ENCODE measurements around the gene MEGF11. TPM values are rescaled to one million over a fixed set of nuclear protein-coding genes. Genes with fewer than 3 reads are reported as not detected.

MEGF11 gene
- total RNA-seq, 1 experiment from 2014 or later, result 0.02 TPM

DNA sequence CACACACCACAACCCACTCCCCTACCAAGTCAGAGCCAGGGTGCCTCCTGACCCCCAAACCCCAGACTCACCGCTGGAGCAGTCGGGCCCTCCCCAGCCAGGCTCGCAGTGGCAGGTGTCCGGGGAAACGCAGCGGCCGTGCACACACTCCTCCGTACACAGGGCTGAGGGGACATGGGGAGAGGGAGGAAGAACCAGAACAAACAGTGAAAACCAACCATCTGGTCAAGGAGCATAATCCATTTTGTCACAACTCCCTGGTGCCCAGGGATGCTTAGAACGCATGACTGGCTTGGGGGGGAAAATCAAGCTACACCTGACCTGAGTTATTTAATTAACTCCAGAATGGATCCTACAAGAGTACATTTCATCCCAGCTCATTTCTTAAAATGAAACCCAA lies 159.2 kb downstream of the MEGF11 start:
- DNase-seq (ENCODE audit: low read depth), result no peak

DNA sequence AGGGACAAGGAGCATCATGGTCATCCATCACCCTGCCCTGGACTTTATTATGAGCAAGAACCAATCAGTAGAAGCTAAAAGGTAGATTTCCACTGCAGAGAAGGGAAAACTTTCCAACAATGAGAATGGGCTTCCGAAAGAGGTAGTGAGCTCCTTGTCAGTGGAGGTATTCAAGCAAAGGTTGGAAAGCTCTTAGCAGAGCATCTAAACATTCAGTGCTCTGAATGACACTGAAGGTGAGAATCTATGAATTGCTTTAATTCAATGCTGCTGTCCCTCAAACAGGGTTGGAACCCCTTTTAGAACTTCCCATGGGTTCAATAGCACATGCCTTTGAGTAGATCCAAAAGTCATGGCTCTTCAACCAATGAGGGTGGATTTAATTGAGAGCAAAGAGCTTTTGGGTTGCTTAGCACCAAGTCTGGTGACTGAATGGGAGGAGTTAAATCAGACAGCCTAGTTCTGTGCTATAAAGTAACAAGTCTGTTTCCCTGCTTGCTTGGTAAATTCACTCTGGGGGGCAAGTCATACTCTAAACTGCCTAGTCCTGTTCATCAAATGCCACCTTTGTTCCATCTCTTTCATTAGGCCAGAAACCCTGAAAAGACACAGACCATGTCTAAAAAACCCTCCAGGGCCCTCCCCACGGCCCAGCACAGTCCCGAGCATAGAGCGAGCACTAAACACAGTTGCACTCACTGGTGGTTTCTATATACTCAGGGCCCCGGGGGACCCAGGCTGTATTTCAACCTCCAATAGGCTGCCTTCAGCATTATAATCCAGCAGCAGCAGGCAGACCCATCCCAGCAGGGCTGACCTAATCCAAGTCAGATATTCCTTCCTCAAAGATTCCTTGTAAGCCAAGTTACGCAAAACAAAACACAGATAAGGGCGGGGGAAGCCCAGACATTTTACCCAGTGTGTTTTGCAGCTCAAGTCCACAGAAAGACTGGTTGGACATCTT lies 161.2 kb downstream of the MEGF11 start:
- no peak for DNase-seq (ENCODE audit: low read depth)

DNA sequence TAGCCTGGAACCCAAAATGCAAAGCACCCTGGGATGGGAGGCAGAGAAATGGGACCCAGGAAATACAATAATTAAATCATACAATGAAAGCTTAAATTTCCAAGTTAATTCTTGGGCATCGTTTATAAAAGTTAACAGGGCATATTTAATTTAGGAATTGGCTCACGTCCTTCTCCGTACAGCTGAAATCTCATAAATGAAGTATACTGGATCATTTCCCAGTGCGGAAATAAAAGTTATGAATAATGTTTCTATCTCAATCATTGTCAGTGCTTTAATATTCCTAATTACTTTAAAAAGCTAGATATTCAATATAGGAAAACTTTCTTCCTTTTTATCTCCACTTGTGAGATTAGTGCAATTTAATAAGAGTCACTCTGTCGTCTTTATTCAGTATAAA lies 164.0 kb downstream of the MEGF11 start:
- DNase-seq (ENCODE audit: low read depth), result no peak

DNA sequence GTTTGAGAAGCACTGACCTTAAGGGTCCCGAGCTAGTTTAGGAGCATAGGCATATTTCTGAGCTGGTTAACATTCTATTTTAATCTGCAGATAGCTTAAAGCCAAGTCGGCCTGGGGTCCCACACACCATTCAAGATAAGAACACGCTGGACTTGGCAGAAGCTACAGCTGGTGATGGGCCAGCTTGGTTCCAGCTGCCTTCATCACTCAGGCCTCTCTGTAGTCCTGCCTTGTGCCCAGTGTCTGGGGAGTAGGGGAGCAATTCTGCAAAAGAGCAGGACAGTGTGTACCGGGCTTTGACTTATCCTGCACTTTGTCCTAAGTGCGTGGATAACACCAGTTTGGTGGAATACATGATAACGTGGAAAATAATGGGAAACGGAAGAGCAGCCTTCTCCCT lies 164.5 kb downstream of the MEGF11 start:
- no peak for DNase-seq (ENCODE audit: low read depth)

DNA sequence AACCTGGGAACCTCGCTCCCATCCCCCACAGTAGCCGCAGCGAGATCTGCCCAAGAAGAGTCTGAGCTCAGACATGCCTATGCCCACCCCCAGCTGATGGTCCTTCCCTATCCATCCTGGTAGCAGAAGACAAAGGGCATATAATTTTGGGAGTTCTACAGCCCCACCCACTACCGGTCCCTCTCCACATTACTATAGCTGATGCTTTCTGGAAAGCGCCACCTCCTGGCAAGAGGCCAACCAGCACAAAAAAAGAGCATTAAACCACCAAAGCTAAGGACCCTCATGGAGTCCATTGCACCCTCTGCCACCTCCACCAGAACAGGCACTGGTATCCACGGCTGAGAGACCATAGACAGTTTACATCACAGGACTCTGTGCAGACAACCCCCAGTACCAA lies 168.4 kb downstream of the MEGF11 start:
- DNase-seq (ENCODE audit: low read depth), result no peak

DNA sequence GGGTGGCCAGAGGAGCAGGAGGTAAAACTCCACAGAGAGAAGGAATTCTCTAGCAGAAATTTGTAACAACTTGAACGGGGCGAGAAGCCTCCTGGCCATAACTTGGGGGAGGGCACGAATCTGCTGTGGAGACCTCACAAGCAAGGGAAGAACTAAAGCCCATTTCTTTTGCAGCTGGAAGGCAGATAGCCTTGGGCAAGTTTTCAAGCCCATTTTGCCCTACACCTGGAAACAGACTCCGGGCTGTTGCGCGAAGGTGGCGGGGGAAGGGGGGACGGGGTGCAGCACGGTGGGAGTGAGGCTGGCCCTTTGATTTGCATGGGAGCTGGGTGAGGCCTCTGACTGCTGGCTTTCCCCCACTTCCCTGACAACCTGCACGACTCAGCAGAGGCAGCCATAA lies 168.8 kb downstream of the MEGF11 start:
- no peak for DNase-seq (ENCODE audit: low read depth)

DNA sequence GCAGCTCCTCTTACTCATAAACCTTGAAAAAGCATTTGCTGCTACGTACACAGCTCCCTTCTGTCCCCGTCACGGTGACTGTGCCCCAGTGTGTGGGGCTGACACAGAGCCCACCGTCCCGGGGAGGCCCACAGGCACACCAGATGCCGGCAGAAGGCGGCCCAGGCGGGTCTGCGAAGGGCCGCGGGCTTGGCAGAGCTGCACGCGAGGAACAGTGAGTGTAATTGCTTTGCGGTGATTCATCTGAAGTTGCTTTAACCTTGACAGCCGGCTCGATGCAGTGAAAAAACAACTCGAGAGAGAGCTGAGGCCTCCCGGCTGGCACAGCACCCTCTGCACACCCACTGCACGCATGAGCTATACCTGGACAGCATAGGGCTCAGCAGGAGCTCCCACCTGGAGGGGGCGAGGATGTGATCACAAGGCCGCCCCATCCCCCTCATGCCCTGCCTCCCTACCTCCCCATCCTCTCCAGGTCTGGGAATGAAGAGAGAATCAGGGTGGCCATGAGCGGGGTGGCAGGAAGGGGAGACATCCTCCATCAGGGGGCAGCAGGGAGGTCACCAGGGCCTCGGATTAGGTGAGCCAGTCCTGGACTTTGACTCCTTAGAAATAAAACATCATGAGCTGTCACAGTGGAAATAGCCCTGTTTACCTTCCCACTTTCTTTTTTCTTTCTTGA lies 172.7 kb downstream of the MEGF11 start:
- DNase-seq (ENCODE audit: low read depth), result peak; percentile 76

DNA sequence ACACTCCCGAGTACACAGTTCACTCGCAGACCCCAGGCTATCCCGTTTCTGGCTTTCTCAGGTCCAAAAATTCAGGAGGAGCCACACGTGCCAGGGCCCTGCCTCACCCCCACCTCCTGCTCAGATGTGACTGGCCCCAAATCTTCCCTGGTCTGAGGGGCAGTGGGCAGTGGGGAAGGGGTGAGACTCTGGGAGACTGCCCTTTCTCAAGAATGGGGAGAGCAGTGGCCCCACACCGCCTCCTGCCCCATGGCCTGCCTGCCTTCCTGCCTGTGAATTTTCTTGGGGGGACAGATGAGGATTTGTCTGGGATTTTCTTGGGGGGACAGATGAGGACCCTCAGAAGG lies 174.6 kb downstream of the MEGF11 start:
- no peak for DNase-seq (ENCODE audit: low read depth)

DNA sequence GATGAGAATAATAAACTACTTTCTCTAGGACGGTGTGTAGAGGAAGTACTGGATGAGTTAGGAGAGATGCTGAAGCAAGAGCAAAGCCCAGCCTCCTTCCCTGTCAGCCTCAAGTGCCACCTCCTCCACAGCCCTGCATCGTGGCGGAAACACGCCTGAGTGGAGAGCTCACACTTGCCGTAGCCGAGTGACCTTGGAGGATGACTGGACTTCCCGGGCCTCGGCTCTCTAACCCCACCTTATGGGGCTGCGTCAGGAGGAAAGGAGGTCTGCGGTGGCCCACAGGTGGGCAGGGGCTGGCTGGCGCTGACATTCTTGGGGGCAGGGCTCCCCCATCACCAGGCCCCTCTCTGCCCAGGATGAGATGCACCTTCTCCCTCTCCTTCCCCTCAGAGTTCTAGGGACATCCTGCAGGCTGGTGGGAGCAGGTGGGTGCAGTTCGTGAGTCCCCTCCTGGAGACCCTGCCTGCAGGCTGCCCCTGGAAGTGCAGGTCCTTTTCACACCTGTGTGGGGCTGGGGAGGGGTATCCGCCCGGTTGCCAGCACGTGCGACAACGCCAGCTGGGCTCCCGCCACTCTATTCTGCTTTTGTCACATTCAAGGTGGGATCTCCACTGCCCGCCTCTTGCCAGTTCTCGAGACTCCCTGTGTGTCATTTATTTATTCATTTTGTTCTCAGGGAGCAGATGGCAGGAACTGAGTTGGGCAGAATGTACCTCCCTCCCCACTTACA lies 175.2 kb downstream of the MEGF11 start:
- no peak for DNase-seq (ENCODE audit: low read depth)

DNA sequence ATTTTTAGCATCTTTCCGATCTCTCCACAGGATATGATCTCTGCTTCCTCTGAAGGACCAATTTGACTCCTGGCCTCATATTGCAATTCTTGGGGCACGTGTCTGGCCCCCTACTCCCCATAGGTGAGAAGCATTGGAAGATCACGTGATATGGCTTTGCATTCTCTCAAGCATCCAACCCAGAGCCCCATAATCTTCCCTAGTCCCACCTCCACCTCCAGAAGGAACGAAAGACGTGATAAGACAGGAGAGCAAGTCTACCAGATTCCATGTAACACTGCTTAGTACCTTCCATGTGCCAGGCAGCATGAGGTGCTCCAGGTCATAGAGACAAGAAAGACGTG lies 176.3 kb downstream of the MEGF11 start:
- no peak for DNase-seq (ENCODE audit: low read depth)

DNA sequence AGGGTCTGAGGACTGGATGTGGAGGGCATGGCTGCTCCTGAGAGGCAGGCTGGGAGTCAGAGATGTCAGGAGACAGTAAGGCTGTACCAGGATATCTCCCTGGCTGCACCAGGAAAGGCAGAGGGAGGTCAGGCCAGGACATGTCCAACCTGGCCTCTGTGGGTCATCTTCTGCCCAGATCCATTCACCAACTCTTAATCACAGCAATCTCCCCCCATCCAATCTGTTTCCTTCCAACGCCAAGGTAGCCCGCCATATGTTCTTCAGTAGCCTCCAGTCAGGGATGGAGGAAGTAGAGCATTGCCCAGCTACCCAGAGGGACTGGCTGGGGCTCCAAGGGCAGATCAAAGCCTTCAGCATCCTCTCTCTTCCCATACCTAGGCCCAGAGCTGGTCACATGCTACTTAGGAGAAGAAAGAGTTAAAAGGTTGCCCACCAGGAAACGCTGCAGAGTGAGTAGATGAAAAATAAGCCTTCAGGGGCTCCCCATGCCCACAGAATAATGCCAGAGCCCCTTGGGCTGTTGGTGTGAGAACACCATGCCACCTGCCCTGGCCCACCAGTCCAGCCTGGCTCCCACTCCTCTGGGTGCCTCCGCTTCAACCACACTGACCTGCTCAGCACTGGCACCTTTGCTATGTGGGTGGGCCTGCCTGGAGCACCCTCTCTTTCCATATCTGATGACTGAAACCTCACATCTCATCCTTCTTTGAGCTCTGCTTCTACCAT lies 176.8 kb downstream of the MEGF11 start:
- no peak for DNase-seq (ENCODE audit: low read depth)

DNA sequence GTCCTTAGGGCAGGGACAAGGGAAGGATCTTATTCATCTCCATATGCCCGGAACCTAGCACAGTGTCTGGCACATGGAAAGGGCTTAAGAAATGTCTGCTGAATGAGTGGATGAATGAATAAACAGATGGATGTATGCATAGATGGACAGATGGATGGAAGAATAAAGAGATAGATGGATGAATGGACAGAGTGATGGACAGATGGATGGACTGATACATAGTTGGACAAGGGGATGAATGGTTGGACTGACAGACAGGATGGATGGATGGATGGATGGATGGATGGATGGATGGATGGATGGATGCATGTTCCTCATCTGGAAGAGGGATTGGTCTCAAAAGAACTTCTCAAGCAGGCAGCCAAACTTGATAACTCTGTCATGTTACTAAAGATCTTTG lies 177.6 kb downstream of the MEGF11 start:
- DNase-seq (ENCODE audit: low read depth), result no peak

DNA sequence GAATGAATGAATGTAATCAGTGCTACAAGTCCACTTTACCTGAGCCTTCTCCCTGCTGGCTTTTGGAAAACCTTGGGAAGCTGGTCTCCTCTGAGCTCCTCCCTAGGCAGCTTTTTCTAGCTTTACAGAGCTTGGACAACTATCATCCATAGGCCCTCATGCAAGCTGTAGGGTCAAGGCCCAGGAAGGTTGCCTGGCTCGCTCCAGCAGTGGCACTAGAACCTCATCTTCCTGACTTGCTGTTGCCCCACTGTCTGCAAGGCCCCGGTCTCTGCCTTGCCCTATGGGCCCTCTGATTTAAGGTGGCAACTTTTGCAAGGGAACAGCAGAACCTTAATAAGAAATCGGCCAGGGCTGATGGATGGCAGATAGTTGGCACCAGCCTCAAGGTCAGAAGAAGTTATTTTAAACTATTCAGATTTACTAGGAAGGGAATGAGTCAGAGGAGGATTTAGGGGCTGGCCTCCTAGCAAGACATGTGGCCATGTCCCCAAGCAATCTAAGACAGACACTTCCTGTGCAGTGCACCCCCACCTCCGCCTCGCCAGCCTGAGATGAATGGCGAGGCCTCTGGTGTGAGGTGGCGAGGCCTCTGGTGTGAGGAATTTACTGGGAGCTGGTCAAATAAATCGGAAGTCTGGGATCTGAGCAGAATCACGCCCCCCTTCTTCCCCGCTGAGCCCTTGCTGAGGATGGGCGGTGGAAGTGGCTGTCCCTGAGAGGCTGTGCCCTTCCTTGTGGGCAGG lies 180.8 kb downstream of the MEGF11 start:
- DNase-seq (ENCODE audit: low read depth), result peak; percentile 87

DNA sequence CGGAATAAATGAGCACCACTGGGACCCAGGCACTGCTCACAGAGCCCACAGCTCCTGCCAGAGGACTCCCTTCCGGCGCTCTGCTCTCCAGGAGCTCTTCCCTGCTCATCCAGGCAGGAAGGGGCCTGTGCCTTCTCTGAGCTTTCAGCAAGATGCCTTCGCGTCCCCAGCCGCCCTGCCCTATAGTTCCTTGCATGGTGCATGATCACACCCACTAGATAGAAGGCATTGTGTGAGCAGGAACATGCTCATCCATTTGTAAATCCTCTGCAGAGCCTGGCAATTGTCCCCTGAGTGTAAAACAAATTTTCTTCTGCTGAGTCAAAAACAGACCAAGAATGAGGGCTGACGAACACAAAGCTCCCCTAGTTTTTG lies 181.6 kb downstream of the MEGF11 start:
- peak; percentile 58 for DNase-seq (ENCODE audit: low read depth)

DNA sequence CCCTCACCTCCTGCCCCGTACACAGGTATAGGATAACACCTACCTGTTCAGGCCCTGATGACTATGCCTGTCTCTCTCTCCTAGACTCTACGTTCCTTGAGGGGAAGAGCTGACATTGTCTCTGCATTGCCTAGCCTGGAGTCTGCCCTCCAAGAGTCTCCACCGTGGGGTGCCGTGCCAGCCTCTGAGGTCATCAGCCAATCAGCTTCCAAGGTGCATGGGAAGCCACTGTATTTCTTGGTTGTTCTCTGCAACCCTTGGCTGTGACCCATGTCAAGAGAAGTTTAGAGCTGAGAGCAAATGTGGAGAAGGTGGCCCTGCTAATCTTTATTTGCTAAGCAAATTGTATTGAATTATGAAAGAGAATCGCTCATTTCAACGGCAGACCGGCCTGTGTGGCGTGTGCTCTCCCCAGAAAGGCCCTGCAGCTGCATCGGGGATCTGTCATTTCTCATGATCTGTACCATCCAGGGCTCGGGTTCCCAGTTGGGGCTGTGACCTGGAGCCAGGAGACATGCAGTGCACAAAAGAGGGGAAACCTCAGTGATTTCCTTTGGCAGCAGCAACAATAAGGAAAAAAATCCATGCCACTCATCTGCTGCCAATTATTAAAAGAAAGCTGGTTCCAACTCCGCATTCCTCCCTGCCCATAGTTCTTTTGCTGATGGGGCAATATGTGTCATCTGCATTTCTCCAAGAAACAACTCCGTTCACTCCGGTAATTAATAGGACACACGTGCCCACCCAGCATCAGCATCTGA lies 182.2 kb downstream of the MEGF11 start:
- no peak for DNase-seq (ENCODE audit: low read depth)

DNA sequence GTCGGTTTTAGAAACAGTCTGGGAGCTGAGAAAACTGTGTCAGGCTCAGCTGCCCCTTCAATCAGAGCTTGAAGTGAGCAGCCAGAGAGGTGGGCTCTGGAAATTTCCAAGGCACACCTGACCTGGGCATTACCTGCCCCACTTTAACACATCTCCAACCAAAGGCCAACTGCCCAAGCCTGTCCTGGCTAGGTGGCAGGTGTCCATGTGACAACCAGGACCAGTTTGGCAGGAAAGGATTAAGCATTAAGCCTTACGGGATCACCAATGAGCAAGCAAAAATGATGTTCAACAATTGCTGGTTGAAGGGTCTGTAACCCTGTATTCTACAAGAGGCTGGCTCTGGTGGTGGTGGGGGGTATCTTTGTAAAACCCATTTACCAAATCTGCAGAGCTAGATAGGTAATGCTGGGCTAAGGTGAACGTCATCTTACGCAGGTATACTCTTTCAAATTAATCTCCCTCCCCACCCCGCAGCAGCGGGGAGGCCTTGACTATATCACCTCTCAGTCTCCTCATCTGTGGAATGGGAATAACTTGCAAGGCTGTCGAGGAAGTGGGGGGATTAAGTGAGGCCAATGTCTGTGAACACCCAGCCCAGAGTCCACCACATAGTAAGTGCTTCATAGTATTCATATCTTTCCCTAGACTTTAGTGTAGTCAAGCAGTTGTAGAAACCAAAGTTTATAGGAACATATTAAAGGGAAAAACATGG lies 183.2 kb downstream of the MEGF11 start:
- DNase-seq (ENCODE audit: low read depth), result no peak

DNA sequence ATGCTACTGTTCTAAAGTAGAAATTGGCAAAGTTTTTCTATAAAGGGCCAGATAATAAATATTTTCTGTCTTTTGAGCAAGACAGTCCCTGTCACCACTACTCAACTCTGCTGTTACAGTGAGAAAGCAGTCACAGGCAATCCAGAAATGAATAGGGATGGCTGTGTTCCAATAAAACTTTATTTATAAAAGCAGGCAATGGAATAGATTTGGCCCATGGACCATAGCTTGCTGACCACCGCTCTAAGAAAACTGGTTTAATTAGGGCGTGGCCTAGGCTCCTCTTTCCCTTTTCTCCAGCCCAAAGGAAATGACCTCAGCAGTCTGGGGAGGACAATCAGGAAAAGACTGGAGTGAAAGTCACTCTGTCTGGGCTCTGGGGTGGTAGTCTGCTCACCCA lies 183.8 kb downstream of the MEGF11 start:
- peak; percentile 6 for DNase-seq (ENCODE audit: low read depth)

DNA sequence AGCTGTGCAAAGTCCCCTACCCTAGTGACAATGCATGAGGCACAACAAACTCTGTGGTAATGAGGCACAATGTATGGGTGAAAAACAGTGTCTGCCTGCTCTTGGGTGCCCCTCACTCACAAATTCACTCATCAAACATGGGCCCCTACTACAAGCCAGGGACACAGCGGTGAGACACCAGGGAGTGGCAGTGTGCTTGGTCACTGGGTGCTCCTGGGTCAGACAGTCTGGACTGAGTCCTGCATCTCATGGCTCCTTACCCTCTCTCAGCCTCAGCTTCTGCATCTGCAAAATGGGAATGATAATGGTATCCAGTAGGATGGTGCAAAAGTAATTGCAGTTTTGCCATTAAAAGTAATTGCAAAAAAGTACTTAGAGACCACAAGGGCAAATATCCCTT lies 184.7 kb downstream of the MEGF11 start:
- no peak for DNase-seq (ENCODE audit: low read depth)

DNA sequence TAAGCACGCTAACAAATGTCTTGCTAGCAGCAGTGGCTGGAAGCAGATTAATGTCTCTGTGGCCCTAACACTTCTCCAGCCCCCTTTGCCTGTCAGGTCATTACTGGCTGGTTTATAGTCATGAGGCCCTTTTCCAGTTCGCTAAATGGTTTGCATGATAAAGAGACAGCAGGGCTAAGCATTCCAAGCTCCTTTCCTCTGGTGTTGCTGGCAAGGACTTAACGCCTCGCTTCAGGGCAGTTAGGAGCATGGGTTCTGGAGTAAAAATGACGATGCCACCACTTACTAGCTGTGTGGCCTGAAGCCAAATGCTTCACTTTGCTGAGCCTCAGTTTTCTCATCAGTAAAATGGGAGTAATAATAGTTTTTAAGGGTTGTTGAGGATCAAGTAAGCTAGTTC lies 185.9 kb downstream of the MEGF11 start:
- no peak for DNase-seq (ENCODE audit: low read depth)

DNA sequence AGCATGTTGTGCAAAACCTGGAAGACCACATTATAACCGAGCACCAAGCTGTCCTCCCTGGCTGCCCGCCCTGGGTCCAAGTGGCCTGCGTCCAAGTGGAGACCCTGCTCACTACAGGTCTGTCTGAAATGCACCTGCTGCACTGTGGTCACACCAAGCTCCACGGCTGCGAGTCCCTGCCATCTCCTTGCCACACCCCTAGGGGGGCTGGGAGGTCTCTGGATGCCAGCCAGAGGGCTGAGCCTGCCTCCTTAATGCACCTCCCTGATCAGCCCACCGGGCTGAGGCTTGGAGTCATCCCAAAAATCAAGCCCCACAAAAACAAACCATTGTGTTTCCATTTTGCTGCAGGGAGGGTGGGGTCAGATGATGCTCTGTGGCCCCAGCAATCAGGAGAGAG lies 187.1 kb downstream of the MEGF11 start:
- no peak for DNase-seq (ENCODE audit: low read depth)
